GM23338 (cell line): ENCODE measurements around the gene DROSHA.

ENCODE experiments used
- CTCF ChIP-seq, 2 experiments: fragments of 200-600 bp in 1 of 2; sonication (generic) in 1 of 2; conservative IDR thresholded peaks; 2 replicates each; pipeline versions ENCODE4 v1.5.1 to v1.6.1; 2016 to 2017; ENCODE audit warnings: antibody characterized with exemption in 2 of 2, low read depth in 2 of 2, mild to moderate bottlenecking in 2 of 2, moderate library complexity in 1 of 2
- EZH2 ChIP-seq: fragments of 200-600 bp; sonication (generic); IDR thresholded peaks from one replicate; pipeline ENCODE4 v1.8.0; 2017; ENCODE audit warnings: antibody characterized with exemption, mild to moderate bottlenecking, low read depth; ENCODE audit not compliant: unreplicated experiment
- EZH2phosphoT487 ChIP-seq: fragments of 200-600 bp; sonication (generic); IDR thresholded peaks from one replicate; pipeline ENCODE4 v1.8.1; 2018; ENCODE audit warnings: antibody characterized with exemption; ENCODE audit not compliant: unreplicated experiment
- NANOG ChIP-seq: IDR thresholded peaks from 2 replicates; pipeline ENCODE4 v1.6.1; 2016; ENCODE audit warnings: antibody characterized with exemption, borderline replicate concordance
- POLR2AphosphoS5 ChIP-seq: IDR thresholded peaks from 2 replicates; pipeline ENCODE4 v1.6.1; 2016; ENCODE audit warnings: antibody characterized with exemption, low read depth
- REST ChIP-seq: IDR thresholded peaks from one replicate; pipeline ENCODE4 v1.6.1; 2018; ENCODE audit warnings: antibody characterized with exemption; ENCODE audit not compliant: unreplicated experiment
- ZNF114 ChIP-seq: fragments of 250-450 bp; sonication (Bioruptor Pico); IDR thresholded peaks from 2 replicates; pipeline ENCODE4 v1.5.0; 2020; ENCODE audit warnings: mild to moderate bottlenecking, moderate library complexity
- ZNF331 ChIP-seq: fragments of 250-450 bp; sonication (Bioruptor Pico); IDR thresholded peaks from 2 replicates; pipeline ENCODE4 v1.5.0; 2020; ENCODE audit warnings: low read depth, mild to moderate bottlenecking, moderate library complexity
- ZNF462 ChIP-seq: fragments of 250-450 bp; sonication (Bioruptor Pico); IDR thresholded peaks from 2 replicates; pipeline ENCODE4 v1.5.0; 2020; ENCODE audit warnings: mild to moderate bottlenecking, moderate library complexity
- TF ChIP-seq, protein P1 (sequence below): IDR thresholded peaks from 2 replicates; pipeline ENCODE4 v1.6.1; 2016; ENCODE audit warnings: antibody characterized with exemption

DNA sequence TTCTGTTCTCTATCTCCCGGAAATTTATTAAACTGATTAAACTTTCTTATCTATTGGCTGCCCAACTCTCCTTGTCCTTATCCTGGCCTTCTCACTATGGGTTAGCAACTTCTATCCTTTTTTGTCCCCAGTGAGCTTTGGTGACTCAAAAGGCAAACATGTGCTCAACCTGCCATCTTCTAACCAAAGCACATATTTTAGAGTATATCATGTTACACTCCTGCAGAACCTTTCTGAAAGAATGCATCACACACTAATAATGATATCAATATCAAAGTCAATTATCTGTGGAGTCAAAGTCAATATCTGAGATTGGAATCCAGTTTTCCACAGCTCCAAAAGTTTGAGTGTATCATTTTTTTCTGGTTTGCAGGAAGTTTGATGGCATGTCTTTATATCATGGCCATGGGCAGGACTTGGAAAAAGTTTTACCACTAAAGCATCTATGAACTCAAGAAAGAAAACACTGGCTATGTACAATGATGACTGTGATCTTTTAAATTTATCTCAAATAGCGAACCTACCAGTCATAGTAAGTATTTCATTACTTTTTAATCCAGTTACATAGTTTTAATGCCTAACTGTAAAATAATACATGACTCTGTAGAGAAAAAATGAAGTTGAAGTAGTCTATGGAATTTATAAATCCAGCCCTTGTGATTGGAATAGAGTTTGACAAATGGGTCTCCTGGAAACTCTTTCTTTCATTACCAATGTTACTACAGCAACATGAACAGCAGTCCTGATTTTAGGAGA is 166.8 kb downstream of the DROSHA start:
- no peak for TF ChIP-seq REST
- no peak for TF ChIP-seq NANOG
- TF ChIP-seq CTCF (conservative IDR thresholded peaks at IDR 0.05; ENCODE audit: low read depth in 2 of 2) = no peak
- no peak for TF ChIP-seq EZH2
- no peak for TF ChIP-seq ZNF331 (CRISPR knock-in tag)
- TF ChIP-seq ZNF114 = no peak
- TF ChIP-seq, protein P1, sequence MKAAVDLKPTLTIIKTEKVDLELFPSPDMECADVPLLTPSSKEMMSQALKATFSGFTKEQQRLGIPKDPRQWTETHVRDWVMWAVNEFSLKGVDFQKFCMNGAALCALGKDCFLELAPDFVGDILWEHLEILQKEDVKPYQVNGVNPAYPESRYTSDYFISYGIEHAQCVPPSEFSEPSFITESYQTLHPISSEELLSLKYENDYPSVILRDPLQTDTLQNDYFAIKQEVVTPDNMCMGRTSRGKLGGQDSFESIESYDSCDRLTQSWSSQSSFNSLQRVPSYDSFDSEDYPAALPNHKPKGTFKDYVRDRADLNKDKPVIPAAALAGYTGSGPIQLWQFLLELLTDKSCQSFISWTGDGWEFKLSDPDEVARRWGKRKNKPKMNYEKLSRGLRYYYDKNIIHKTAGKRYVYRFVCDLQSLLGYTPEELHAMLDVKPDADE = no peak
- TF ChIP-seq ZNF462 = no peak
- no peak for TF ChIP-seq POLR2AphosphoS5
- TF ChIP-seq EZH2phosphoT487 = no peak
